Measurements from ENCODE around the gene MICAL2. TPM values are rescaled to one million over a fixed set of nuclear protein-coding genes. Genes with fewer than 3 reads are reported as not detected.

Gene MICAL2
- total RNA-seq, 1 experiment from 2014 or later, result 62.9 TPM

- peaks cover 66% of the 10 kb centered on the region for H3K4me1 ChIP-seq (ENCODE audit: insufficient read depth, low read length)
- H3K27me3 ChIP-seq (ENCODE audit: low read length), result no peaks in the 10 kb centered on the region
- no peak for ATAC-seq
- no peak overlapping the region for H3K4me3 ChIP-seq (ENCODE audit: low read length)
- H3K79me2 ChIP-seq (ENCODE audit: low read length), result peaks cover 67% of the 10 kb centered on the region
- no peaks in the 10 kb centered on the region for H3K9me2 ChIP-seq (replicated peaks; ENCODE audit: low read length)
- intact Hi-C loops (cut with micrococcal nuclease), result no loop called here
- H4K20me1 ChIP-seq (ENCODE audit: low read length), result no peaks in the 10 kb centered on the region
- TF ChIP-seq CTCF (conservative IDR thresholded peaks at IDR 0.05; ENCODE audit: low read depth, low read length) (no peak), EZH2 (IDR thresholded peaks at IDR 0.05; ENCODE audit: low read length, unreplicated experiment) (no peak), EZH2phosphoT487 (IDR thresholded peaks at IDR 0.05; ENCODE audit: borderline replicate concordance, low read length) (no peak)
- ChIA-PET CTCF (no interaction called here), POLR2A (ENCODE audit: unreplicated experiment) (interaction anchor here (1.1 kb wide), 1 partner anchor 10 kb away, joined by 3 read pairs; no protein-coding TSS in a partner anchor)
- H3K4me2 ChIP-seq (ENCODE audit: low read length), result no peak overlapping the region
- peak overlapping the region; percentile 97 for H3K27ac ChIP-seq (ENCODE audit: low read length)
- H3F3A ChIP-seq (ENCODE audit: low read length, unreplicated experiment), result peaks cover 10% of the 10 kb centered on the region
- H2AFZ ChIP-seq (ENCODE audit: low read length), result no peak overlapping the region
- H3K36me3 ChIP-seq (ENCODE audit: low read depth, low read length), result peaks cover 10% of the 10 kb centered on the region
- no peak for DNase-seq
- 0 out of 2 replicates have a peak overlapping the region, but pooled peaks have one; percentile 71 for H3K9ac ChIP-seq (ENCODE audit: low read length)
- H3K9me3 ChIP-seq (ENCODE audit: low read length), result no peaks in the 10 kb centered on the region
- BruUV-seq (replicated peaks), result no TSS peak
Observed at GRCh38 chr11:12173111-12173510, 62.7 kb downstream of the MICAL2 start.

GRCh38 chr11:12174128-12174476, 63.7 kb downstream of the MICAL2 start:
- no peak for DNase-seq
- intact Hi-C loops (cut with micrococcal nuclease), result no loop called here
- Histone ChIP-seq H3F3A (ENCODE audit: low read length, unreplicated experiment) (peaks cover 10% of the 10 kb centered on the region), H4K20me1 (ENCODE audit: low read length) (no peaks in the 10 kb centered on the region), H3K9me2 (replicated peaks; ENCODE audit: low read length) (no peaks in the 10 kb centered on the region), H3K36me3 (ENCODE audit: low read depth, low read length) (peaks cover 8% of the 10 kb centered on the region), H3K4me1 (ENCODE audit: insufficient read depth, low read length) (peaks cover 59% of the 10 kb centered on the region), H3K79me2 (ENCODE audit: low read length) (peaks cover 67% of the 10 kb centered on the region), H3K27ac (ENCODE audit: low read length) (peak overlapping the region; percentile 97), H3K9me3 (ENCODE audit: low read length) (no peaks in the 10 kb centered on the region), H3K27me3 (ENCODE audit: low read length) (no peaks in the 10 kb centered on the region), H2AFZ (ENCODE audit: low read length) (no peak overlapping the region), H3K4me2 (ENCODE audit: low read length) (no peak overlapping the region), H3K9ac (ENCODE audit: low read length) (peak overlapping the region; percentile 71), H3K4me3 (ENCODE audit: low read length) (no peak overlapping the region)
- ATAC-seq, result no peak
- TF ChIP-seq EZH2phosphoT487 (IDR thresholded peaks at IDR 0.05; ENCODE audit: borderline replicate concordance, low read length) (no peak), CTCF (conservative IDR thresholded peaks at IDR 0.05; ENCODE audit: low read depth, low read length) (no peak), EZH2 (IDR thresholded peaks at IDR 0.05; ENCODE audit: low read length, unreplicated experiment) (no peak)
- CTCF ChIA-PET, result no interaction called here
- POLR2A ChIA-PET (ENCODE audit: unreplicated experiment), result interaction anchor here (1.1 kb wide), 1 partner anchor 9 kb away, joined by 3 read pairs; no protein-coding TSS in a partner anchor
- BruUV-seq (replicated peaks), result no TSS peak

- Histone ChIP-seq H3F3A (ENCODE audit: low read length, unreplicated experiment) (peaks cover 10% of the 10 kb centered on the region), H4K20me1 (ENCODE audit: low read length) (no peaks in the 10 kb centered on the region), H3K4me1 (ENCODE audit: insufficient read depth, low read length) (peaks cover 58% of the 10 kb centered on the region), H3K79me2 (ENCODE audit: low read length) (peaks cover 68% of the 10 kb centered on the region), H3K9me2 (replicated peaks; ENCODE audit: low read length) (no peaks in the 10 kb centered on the region), H3K36me3 (ENCODE audit: low read depth, low read length) (peaks cover 8% of the 10 kb centered on the region), H3K4me2 (ENCODE audit: low read length) (no peak overlapping the region), H2AFZ (ENCODE audit: low read length) (no peak overlapping the region), H3K9me3 (ENCODE audit: low read length) (no peaks in the 10 kb centered on the region), H3K9ac (ENCODE audit: low read length) (peak overlapping the region; percentile 71), H3K27ac (ENCODE audit: low read length) (peak overlapping the region; percentile 97), H3K4me3 (ENCODE audit: low read length) (no peak overlapping the region), H3K27me3 (ENCODE audit: low read length) (no peaks in the 10 kb centered on the region)
- intact Hi-C loops (cut with micrococcal nuclease), result no loop called here
- no TSS peak for BruUV-seq (replicated peaks)
- ATAC-seq (no peak), DNase-seq (peak; percentile 66)
- TF ChIP-seq EZH2phosphoT487 (IDR thresholded peaks at IDR 0.05; ENCODE audit: borderline replicate concordance, low read length) (no peak), EZH2 (IDR thresholded peaks at IDR 0.05; ENCODE audit: low read length, unreplicated experiment) (no peak), CTCF (conservative IDR thresholded peaks at IDR 0.05; ENCODE audit: low read depth, low read length) (no peak)
- CTCF ChIA-PET, result no interaction called here
- POLR2A ChIA-PET (ENCODE audit: unreplicated experiment), result no interaction called here
Observed at GRCh38 chr11:12174477-12175143, 64.2 kb downstream of the MICAL2 start.

Measured in PC-3 (cell line).